HCEC 1CT (cell line): Measurements from ENCODE around the gene DDX46.
"Not testable (repeated sequence)": the region's sequence is repeated elsewhere in the genome, so short reads cannot be mapped to it uniquely, and the experiment has no call there.

Experiments used
- DNase-seq: peaks from one replicate; pipeline ENCODE4 v3.0.0-alpha.2; 2017

The DDX46 gene

GRCh38 chr5:134845852-134846640, 87.5 kb downstream of the DDX46 start, which contains the start of gene C5orf24:
Gene C5orf24, plus strand, starts transcription at chr5:134845968. Its CDS starts 8,933 bp downstream, at chr5:134854901.
- DNase-seq = peak; percentile 97

- peak; percentile 28 for DNase-seq
Observed at GRCh38 chr5:134846641-134846960, 88.0 kb downstream of the DDX46 start.

- DNase-seq = not testable (repeated sequence)
Observed at GRCh38 chr5:134849434-134849933, 90.9 kb downstream of the DDX46 start.

- DNase-seq = peak; percentile 50
Observed at GRCh38 chr5:134851307-134851923, 92.8 kb downstream of the DDX46 start.

GRCh38 chr5:134856465-134856864, 97.9 kb downstream of the DDX46 start:
- not testable (repeated sequence) for DNase-seq

GRCh38 chr5:134857401-134857800, 98.8 kb downstream of the DDX46 start:
- no peak for DNase-seq

- DNase-seq = no peak
Observed at GRCh38 chr5:134864707-134865106, 106.1 kb downstream of the DDX46 start.

- DNase-seq = no peak
Observed at GRCh38 chr5:134873494-134873893, 114.9 kb downstream of the DDX46 start.

- peak; percentile 89 for DNase-seq
Observed at GRCh38 chr5:134873987-134874830, 115.6 kb downstream of the DDX46 start, which contains the start of gene TXNDC15. Gene TXNDC15, plus strand, starts transcription at chr5:134874371. Its CDS starts 57 bp downstream, at chr5:134874428.

- peak; percentile 73 for DNase-seq
Observed at GRCh38 chr5:134874831-134875655, 116.5 kb downstream of the DDX46 start.

GRCh38 chr5:134877159-134877558, 118.6 kb downstream of the DDX46 start:
- DNase-seq = no peak

- no peak for DNase-seq
Observed at GRCh38 chr5:134878403-134878802, 119.8 kb downstream of the DDX46 start.

- DNase-seq = no peak
Observed at GRCh38 chr5:134879456-134879855, 120.9 kb downstream of the DDX46 start.
